SK-N-SH (cell line): ENCODE data around the gene CABLES2.

ENCODE experiments used
- CTCF ChIP-seq: fragments of 200-600 bp; sonication (generic); IDR thresholded peaks from 2 replicates; pipeline ENCODE4 v1.6.1; 2017; ENCODE audit warnings: antibody characterized with exemption, mild to moderate bottlenecking, moderate library complexity
- NFIC ChIP-seq: IDR thresholded peaks from 2 replicates; pipeline ENCODE4 v1.4.0; 2012; ENCODE audit warnings: borderline replicate concordance

- TF ChIP-seq CTCF = no peak
- TF ChIP-seq NFIC = no peak
Measured at GRCh38 chr20:62359043-62359490, 48.0 kb downstream of the CABLES2 start.
